Measurements from ENCODE around the gene NADSYN1.
A peak's percentile ranks its signal among the peaks of the same experiment; 100 is the strongest.

Gene NADSYN1

GRCh38 chr11:71432761-71433647, 20.0 kb upstream of the NADSYN1 start:
- ATAC-seq (ENCODE audit: insufficient read depth, low read depth), result peak; percentile 35; the same call in 1 of the 3 replicates
- Histone ChIP-seq H3K27ac (ENCODE audit: low read length) (no peak overlapping the region), H3K4me1 (ENCODE audit: insufficient read depth, low read length) (no peaks in the 10 kb centered on the region), H4K20me1 (ENCODE audit: insufficient read depth, low read length) (peaks cover 19% of the 10 kb centered on the region), H3K9ac (ENCODE audit: low read depth, low read length) (no peak overlapping the region), H3K9me3 (ENCODE audit: insufficient read depth, low read length, severe bottlenecking) (no peaks in the 10 kb centered on the region), H3K36me3 (ENCODE audit: insufficient read depth, low read length) (peaks cover 34% of the 10 kb centered on the region), H3K27me3 (ENCODE audit: insufficient read depth, low read length, poor library complexity) (no peaks in the 10 kb centered on the region), H3K4me3 (ENCODE audit: low read depth in 1 of 2, low read length in 2 of 2) (no peak overlapping the region), H3K4me2 (ENCODE audit: insufficient read depth, low read length) (no peak overlapping the region), H2AFZ (ENCODE audit: low read depth, low read length) (no peak overlapping the region), H3K79me2 (ENCODE audit: insufficient read depth, low read length) (no peaks in the 10 kb centered on the region)
- no peak for DNase-seq
- TF ChIP-seq, protein P1, sequence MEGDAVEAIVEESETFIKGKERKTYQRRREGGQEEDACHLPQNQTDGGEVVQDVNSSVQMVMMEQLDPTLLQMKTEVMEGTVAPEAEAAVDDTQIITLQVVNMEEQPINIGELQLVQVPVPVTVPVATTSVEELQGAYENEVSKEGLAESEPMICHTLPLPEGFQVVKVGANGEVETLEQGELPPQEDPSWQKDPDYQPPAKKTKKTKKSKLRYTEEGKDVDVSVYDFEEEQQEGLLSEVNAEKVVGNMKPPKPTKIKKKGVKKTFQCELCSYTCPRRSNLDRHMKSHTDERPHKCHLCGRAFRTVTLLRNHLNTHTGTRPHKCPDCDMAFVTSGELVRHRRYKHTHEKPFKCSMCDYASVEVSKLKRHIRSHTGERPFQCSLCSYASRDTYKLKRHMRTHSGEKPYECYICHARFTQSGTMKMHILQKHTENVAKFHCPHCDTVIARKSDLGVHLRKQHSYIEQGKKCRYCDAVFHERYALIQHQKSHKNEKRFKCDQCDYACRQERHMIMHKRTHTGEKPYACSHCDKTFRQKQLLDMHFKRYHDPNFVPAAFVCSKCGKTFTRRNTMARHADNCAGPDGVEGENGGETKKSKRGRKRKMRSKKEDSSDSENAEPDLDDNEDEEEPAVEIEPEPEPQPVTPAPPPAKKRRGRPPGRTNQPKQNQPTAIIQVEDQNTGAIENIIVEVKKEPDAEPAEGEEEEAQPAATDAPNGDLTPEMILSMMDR (IDR thresholded peaks at IDR 0.05; ENCODE audit: borderline replicate concordance, extremely low read depth, low read length, poor library complexity, severe bottlenecking), result no peak
- no peak for TF ChIP-seq EZH2 (IDR thresholded peaks at IDR 0.05; ENCODE audit: borderline replicate concordance, low read depth, low read length, severe bottlenecking)

DNA sequence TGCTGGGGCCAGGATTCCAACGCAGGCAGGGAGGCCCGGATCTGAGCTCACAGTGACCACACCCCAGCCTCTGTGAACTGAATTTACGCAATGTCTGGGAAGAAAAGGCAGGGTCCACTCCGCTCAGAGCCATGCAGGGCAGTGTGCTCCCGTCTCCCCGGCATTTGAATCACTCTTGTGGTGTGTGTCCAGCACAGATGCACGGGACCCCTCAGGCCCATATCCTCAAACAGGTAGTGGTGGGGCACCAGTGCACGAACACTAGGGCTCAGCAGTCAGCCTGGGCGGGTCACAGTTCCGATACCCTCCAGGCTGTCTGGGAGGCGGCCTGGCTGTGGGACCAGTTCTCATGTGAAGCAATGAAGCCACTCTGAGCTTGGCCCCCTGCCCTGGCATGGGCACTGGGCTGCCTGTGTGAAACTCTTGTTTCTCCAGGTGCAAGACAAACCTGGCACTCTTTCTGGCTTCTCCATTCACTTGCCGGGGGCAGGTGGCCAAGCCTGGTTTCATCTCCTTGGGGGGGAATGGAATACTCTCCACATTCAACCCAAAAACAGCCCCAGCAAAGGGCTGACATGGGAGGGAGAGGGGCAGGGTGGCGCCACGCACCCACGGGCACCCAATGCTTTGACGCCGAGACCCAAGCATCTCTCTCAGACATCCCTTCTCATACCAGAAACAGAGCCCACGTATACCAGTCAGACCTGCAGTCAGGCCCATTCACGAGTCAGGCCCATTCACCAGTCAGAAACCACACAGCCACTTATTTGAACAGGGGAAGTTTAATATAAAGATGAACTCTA, 19.2 kb upstream of the NADSYN1 start:
- Histone ChIP-seq H4K20me1 (ENCODE audit: insufficient read depth, low read length) (peaks cover 19% of the 10 kb centered on the region), H3K27ac (ENCODE audit: low read length) (no peak overlapping the region), H3K4me1 (ENCODE audit: insufficient read depth, low read length) (no peaks in the 10 kb centered on the region), H3K4me2 (ENCODE audit: insufficient read depth, low read length) (no peak overlapping the region), H3K79me2 (ENCODE audit: insufficient read depth, low read length) (no peaks in the 10 kb centered on the region), H3K9ac (ENCODE audit: low read depth, low read length) (no peak overlapping the region), H3K9me3 (ENCODE audit: insufficient read depth, low read length, severe bottlenecking) (no peaks in the 10 kb centered on the region), H2AFZ (ENCODE audit: low read depth, low read length) (no peak overlapping the region), H3K27me3 (ENCODE audit: insufficient read depth, low read length, poor library complexity) (no peaks in the 10 kb centered on the region), H3K36me3 (ENCODE audit: insufficient read depth, low read length) (peaks cover 42% of the 10 kb centered on the region), H3K4me3 (ENCODE audit: low read depth in 1 of 2, low read length in 2 of 2) (no peak overlapping the region)
- no peak for DNase-seq
- no peak for ATAC-seq (ENCODE audit: insufficient read depth, low read depth)
- TF ChIP-seq, protein P1 (IDR thresholded peaks at IDR 0.05; ENCODE audit: borderline replicate concordance, extremely low read depth, low read length, poor library complexity, severe bottlenecking), result no peak
- no peak for TF ChIP-seq EZH2 (IDR thresholded peaks at IDR 0.05; ENCODE audit: borderline replicate concordance, low read depth, low read length, severe bottlenecking)

DNA sequence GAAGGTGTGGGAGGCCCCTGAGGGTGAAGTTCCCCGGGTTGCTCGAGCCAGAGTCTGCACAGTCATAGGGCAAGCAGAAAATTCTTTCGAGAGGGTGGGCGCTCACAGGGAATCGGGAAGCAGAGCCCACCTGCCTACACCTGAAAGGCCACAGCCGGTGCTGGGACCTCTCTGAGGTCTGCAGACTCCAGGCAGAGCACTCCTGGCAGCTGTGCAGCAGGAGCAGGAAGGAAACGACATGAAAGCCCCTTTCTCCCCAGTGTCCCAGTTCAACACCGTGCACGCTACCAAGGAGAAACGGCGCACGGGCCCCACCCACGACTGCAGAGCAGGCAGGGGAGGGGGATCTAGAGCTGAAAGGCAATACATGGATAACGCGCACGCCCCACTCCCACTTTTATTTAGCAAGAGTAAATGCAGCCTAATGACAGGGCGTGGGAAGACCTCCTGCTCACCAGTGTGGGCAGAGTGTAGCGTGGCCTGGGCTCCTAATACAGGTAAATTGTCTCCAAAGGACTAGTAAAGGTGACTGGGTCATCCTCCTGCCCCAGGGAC, 18.4 kb upstream of the NADSYN1 start:
- Histone ChIP-seq H3K27ac (ENCODE audit: low read length) (no peak overlapping the region), H3K79me2 (ENCODE audit: insufficient read depth, low read length) (no peaks in the 10 kb centered on the region), H2AFZ (ENCODE audit: low read depth, low read length) (no peak overlapping the region), H3K4me1 (ENCODE audit: insufficient read depth, low read length) (no peaks in the 10 kb centered on the region), H3K4me2 (ENCODE audit: insufficient read depth, low read length) (no peak overlapping the region), H3K4me3 (ENCODE audit: low read depth in 1 of 2, low read length in 2 of 2) (no peak overlapping the region), H3K36me3 (ENCODE audit: insufficient read depth, low read length) (peaks cover 49% of the 10 kb centered on the region), H4K20me1 (ENCODE audit: insufficient read depth, low read length) (peaks cover 19% of the 10 kb centered on the region), H3K9ac (ENCODE audit: low read depth, low read length) (no peak overlapping the region), H3K9me3 (ENCODE audit: insufficient read depth, low read length, severe bottlenecking) (no peaks in the 10 kb centered on the region), H3K27me3 (ENCODE audit: insufficient read depth, low read length, poor library complexity) (no peaks in the 10 kb centered on the region)
- TF ChIP-seq EZH2 (IDR thresholded peaks at IDR 0.05; ENCODE audit: borderline replicate concordance, low read depth, low read length, severe bottlenecking), result no peak
- TF ChIP-seq, protein P1 (IDR thresholded peaks at IDR 0.05; ENCODE audit: borderline replicate concordance, extremely low read depth, low read length, poor library complexity, severe bottlenecking), result no peak
- DNase-seq (no peak), ATAC-seq (ENCODE audit: insufficient read depth, low read depth) (no peak)

All from DND-41 (cell line).